CD14-positive monocyte (primary cell): ENCODE data around the gene PRUNE1. TPM values are rescaled to one million over a fixed set of nuclear protein-coding genes. Genes with fewer than 3 reads are reported as not detected.

Source experiments
- DNase-seq, 3 donors: peaks; one replicate each; pipeline ENCODE4 v3.0.0-alpha.2; 2011 to 2022
- H2AFZ ChIP-seq: 2 replicates; pipeline ENCODE4 v1.6.0; 2012; ENCODE audit warnings: mild to moderate bottlenecking, low read depth, low read length, inconsistent platforms; ENCODE audit not compliant: insufficient read depth, poor library complexity, severe bottlenecking
- H3K27ac ChIP-seq, 2 donors: 1 replicate in 1 of 2; 2 replicates in 1 of 2; pipeline ENCODE4 v1.5.1; 2012 to 2013; ENCODE audit warnings: low read length in 2 of 2, control low read depth in 1 of 2, inconsistent platforms in 1 of 2, low read depth in 1 of 2, mild to moderate bottlenecking in 1 of 2
- H3K27me3 ChIP-seq, 2 donors: one replicate each; pipeline versions ENCODE4 v1.6.0 to v1.6.1; 2011 to 2013; ENCODE audit warnings: low read length in 2 of 2; ENCODE audit not compliant: control insufficient read depth in 2 of 2, insufficient read depth in 2 of 2
- H3K36me3 ChIP-seq, 2 donors: replicated peaks in 1 of 2; 1 replicate in 1 of 2; 2 replicates in 1 of 2; pipeline versions ENCODE4 v1.5.1 to v1.6.1; 2012 to 2013; ENCODE audit warnings: low read length in 2 of 2, control low read depth in 1 of 2, inconsistent platforms in 1 of 2, mild to moderate bottlenecking in 1 of 2; ENCODE audit not compliant: insufficient read depth in 2 of 2, control insufficient read depth in 1 of 2
- H3K4me1 ChIP-seq, 2 donors: 1 replicate in 1 of 2; 2 replicates in 1 of 2; pipeline versions ENCODE4 v1.5.1 to v1.6.1; 2012 to 2013; ENCODE audit warnings: low read length in 2 of 2, control low read depth in 1 of 2, inconsistent platforms in 1 of 2, mild to moderate bottlenecking in 1 of 2, moderate library complexity in 1 of 2; ENCODE audit not compliant: insufficient read depth in 2 of 2, control insufficient read depth in 1 of 2
- H3K4me2 ChIP-seq: replicated peaks from 2 replicates; pipeline ENCODE3; 2012; ENCODE audit warnings: low read length, moderate library complexity, mild to moderate bottlenecking; ENCODE audit not compliant: poor library complexity, severe bottlenecking; ENCODE audit errors: extremely low read depth
- H3K4me3 ChIP-seq, 3 experiments: fragments of 200-600 bp in 1 of 3; sonication (generic) in 1 of 3; replicated peaks in 1 of 3; 1 replicate in 2 of 3; 2 replicates in 1 of 3; pipeline ENCODE4 v1.5.1; 2011 to 2013; ENCODE audit warnings: low read length in 3 of 3, mild to moderate bottlenecking in 3 of 3, control low read depth in 2 of 3, low read depth in 2 of 3, inconsistent platforms in 1 of 3, moderate library complexity in 1 of 3
- H3K79me2 ChIP-seq: 2 replicates; pipeline ENCODE4 v1.6.0; 2012; ENCODE audit warnings: mild to moderate bottlenecking, control low read depth, inconsistent platforms, low read length, moderate library complexity; ENCODE audit not compliant: insufficient read depth
- H3K9ac ChIP-seq: 2 replicates; pipeline ENCODE4 v1.6.0; 2017; ENCODE audit warnings: low read length, mild to moderate bottlenecking; ENCODE audit not compliant: insufficient read depth, poor library complexity, severe bottlenecking
- H3K9me3 ChIP-seq, 2 donors: replicated peaks in 1 of 2; 1 replicate in 1 of 2; 2 replicates in 1 of 2; pipeline versions ENCODE4 v1.5.1 to v1.6.1; 2012 to 2013; ENCODE audit warnings: low read length in 2 of 2, control low read depth in 1 of 2; ENCODE audit not compliant: control insufficient read depth in 1 of 2, insufficient read depth in 1 of 2
- H4K20me1 ChIP-seq: 2 replicates; pipeline ENCODE4 v1.6.0; 2012; ENCODE audit warnings: mild to moderate bottlenecking, low read length, control low read depth, moderate library complexity; ENCODE audit not compliant: insufficient read depth
- H3K27ac Mint-ChIP-seq, 7 donors: one replicate each; pipeline ENCODE4 v1.8.0; 2020; ENCODE audit warnings: mild to moderate bottlenecking in 7 of 7, mixed read lengths in 7 of 7, moderate library complexity in 6 of 7, inconsistent platforms in 2 of 7
- H3K27me3 Mint-ChIP-seq, 3 donors: one replicate each; pipeline ENCODE4 v1.8.0; 2021 to 2022; ENCODE audit warnings: low read depth in 3 of 3, mild to moderate bottlenecking in 3 of 3, mixed read lengths in 3 of 3, moderate library complexity in 3 of 3, inconsistent platforms in 1 of 3
- H3K36me3 Mint-ChIP-seq, 2 donors: one replicate each; pipeline ENCODE4 v1.8.0; 2020; ENCODE audit warnings: mixed read lengths in 2 of 2, inconsistent platforms in 1 of 2, mild to moderate bottlenecking in 1 of 2
- H3K4me1 Mint-ChIP-seq: one replicate; pipeline ENCODE4 v1.8.0; 2020; ENCODE audit warnings: mild to moderate bottlenecking, mixed read lengths
- H3K4me3 Mint-ChIP-seq, 2 donors: one replicate each; pipeline ENCODE4 v1.8.0; 2020; ENCODE audit warnings: mild to moderate bottlenecking in 2 of 2, mixed read lengths in 2 of 2, moderate library complexity in 1 of 2
- H3K9me3 Mint-ChIP-seq, 7 donors: one replicate each; pipeline ENCODE4 v1.8.0; 2020 to 2022; ENCODE audit warnings: mixed read lengths in 7 of 7, mild to moderate bottlenecking in 6 of 7, moderate library complexity in 6 of 7, inconsistent platforms in 2 of 7
- WGBS: methylation state at CpG from one replicate; pipeline ENCODE4 v1.1.5; 2013; ENCODE audit warnings: missing lambda C conversion rate; ENCODE audit not compliant: insufficient coverage; 5-methylcytosine and 5-hydroxymethylcytosine counted together
- intact Hi-C, 2 donors: fragments of 100-400 bp; cut with micrococcal nuclease; formaldehyde crosslinking; loops; one replicate each; pipeline versions ENCODE4 v1.15.0 to v1.15.1; 2023
- polyA plus RNA-seq, 3 donors: library from polyadenylated mRNA; depleted of rRNA in 1 of 3; unstranded in 2 of 3; stranded (reverse) in 1 of 3; fragments of 300-500 nt in 2 of 3; fragments of >200 nt in 1 of 3; fragmentation: Illumina TruSeq in 2 of 3; gene quantifications; 1 replicate in 2 of 3; 2 replicates in 1 of 3; pipeline ENCODE4 v1.2.3, GENCODE V29; 2012 to 2021
- TF ChIP-seq, protein P1 (sequence below): fragments of 200-600 bp; IDR thresholded peaks from one replicate; pipeline ENCODE4 v1.8.0; 2022; ENCODE audit warnings: antibody characterized with exemption, mild to moderate bottlenecking

PRUNE1 gene
- polyA plus RNA-seq, 3 donors, result 8.4 to 22.8 (median 22.6) TPM

DNA sequence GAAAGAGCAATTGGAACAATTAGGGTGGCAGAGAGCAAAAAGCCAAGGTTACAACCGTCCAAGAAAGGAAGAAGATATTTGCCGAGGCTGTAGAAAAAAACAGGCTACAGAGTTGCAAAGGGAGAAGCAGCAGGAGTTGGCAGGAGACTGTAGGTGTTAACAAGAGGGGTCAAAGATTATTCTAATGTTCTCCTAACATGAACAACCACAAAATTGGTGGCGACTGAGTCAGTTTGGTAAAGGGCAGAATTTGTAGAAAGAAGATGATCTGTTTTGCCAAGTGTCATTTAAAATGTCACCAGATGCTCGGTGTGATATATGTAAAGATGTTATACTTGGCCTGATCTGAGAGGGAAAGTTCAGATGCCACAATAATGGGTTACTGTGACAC, 401 bp upstream of the PRUNE1 start:
- Histone ChIP-seq H3K36me3 (peaks cover 0 to 2% of the 10 kb centered on the region in 2 donors), H3K9me3 (no peaks in the 10 kb centered on the region), H3K27ac (peak overlapping the region; percentile 89 to 95), H3K4me1 (peaks cover 57 to 64% of the 10 kb centered on the region in 2 donors), H3K4me3 (peak overlapping the region; percentile 4 to 88 (median 78)), H3K79me2 (peaks cover 66% of the 10 kb centered on the region), H3K27me3 (no peaks in the 10 kb centered on the region), H4K20me1 (no peaks in the 10 kb centered on the region), H2AFZ (peak overlapping the region; percentile 41), H3K4me2 (peak overlapping the region; percentile 89), H3K9ac (peak overlapping the region; percentile 87)
- no peaks in the 10 kb centered on the region for H3K9me3 Mint-ChIP-seq
- peaks cover 0 to 10% (median 0%) of the 10 kb centered on the region in 3 donors for H3K27me3 Mint-ChIP-seq
- H3K36me3 Mint-ChIP-seq, result peaks cover 4 to 10% of the 10 kb centered on the region in 2 donors
- H3K27ac Mint-ChIP-seq, result peak overlapping the region; percentile 98 to 99 (median 99)
- 22% methylated on average over 2 of the region's 4 CpGs for WGBS
- TF ChIP-seq, protein P1, sequence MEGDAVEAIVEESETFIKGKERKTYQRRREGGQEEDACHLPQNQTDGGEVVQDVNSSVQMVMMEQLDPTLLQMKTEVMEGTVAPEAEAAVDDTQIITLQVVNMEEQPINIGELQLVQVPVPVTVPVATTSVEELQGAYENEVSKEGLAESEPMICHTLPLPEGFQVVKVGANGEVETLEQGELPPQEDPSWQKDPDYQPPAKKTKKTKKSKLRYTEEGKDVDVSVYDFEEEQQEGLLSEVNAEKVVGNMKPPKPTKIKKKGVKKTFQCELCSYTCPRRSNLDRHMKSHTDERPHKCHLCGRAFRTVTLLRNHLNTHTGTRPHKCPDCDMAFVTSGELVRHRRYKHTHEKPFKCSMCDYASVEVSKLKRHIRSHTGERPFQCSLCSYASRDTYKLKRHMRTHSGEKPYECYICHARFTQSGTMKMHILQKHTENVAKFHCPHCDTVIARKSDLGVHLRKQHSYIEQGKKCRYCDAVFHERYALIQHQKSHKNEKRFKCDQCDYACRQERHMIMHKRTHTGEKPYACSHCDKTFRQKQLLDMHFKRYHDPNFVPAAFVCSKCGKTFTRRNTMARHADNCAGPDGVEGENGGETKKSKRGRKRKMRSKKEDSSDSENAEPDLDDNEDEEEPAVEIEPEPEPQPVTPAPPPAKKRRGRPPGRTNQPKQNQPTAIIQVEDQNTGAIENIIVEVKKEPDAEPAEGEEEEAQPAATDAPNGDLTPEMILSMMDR, result no peak
- H3K4me1 Mint-ChIP-seq, result peaks cover 67% of the 10 kb centered on the region
- DNase-seq, result no peak
- peak overlapping the region; percentile 84 to 97 for H3K4me3 Mint-ChIP-seq
- intact Hi-C loops, result loop anchor here (5.0 to 10.0 kb wide), 6 partner anchors 36 to 159 kb away; partner anchors contain the start of genes LYSMD1 (in 2 of the 2), SCNM1 (in 2 of the 2), ARNT (in 1 of the 2) and CDC42SE1 (in 1 of the 2)

DNA sequence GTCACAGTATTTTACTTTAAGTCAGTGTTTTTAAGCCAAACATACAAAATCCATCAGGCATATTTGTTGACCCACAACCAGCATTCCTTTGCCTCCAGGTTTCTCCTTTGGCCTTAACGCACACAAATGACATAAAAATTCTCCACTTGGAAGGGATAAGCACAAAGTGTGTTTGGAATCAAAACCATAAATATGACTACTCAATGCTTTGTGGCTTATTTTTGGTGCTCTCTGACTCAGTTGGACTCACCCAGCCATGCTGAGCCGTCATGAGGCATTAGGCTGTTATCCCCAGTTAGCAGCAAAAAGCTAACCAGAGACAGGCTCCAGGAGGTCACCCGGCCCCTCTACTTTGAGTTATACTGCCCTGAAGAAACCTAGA, 948 bp downstream of the PRUNE1 start:
- WGBS, result 88% methylated on average over 2 of the region's 3 CpGs
- H3K27ac Mint-ChIP-seq, result peak overlapping the region; percentile 97 to 99 (median 99)
- H3K4me3 Mint-ChIP-seq, result peak overlapping the region; percentile 97 to 98
- no peaks in the 10 kb centered on the region for H3K9me3 Mint-ChIP-seq
- no peak for DNase-seq
- H3K4me1 ChIP-seq, result peaks cover 44 to 50% of the 10 kb centered on the region in 2 donors
- H3K4me3 ChIP-seq, result peak overlapping the region in 2 of 3 experiments; percentile 73 to 88
- peak overlapping the region; percentile 93 for H2AFZ ChIP-seq
- H3K9ac ChIP-seq, result peak overlapping the region; percentile 87
- peaks cover 53% of the 10 kb centered on the region for H3K4me1 Mint-ChIP-seq
- no peaks in the 10 kb centered on the region for H3K9me3 ChIP-seq
- H3K36me3 ChIP-seq, result peaks cover 0 to 9% of the 10 kb centered on the region in 2 donors
- H3K27ac ChIP-seq, result peak overlapping the region in 1 of 2 donors; percentile 95
- peaks cover 53% of the 10 kb centered on the region for H3K79me2 ChIP-seq
- H3K4me2 ChIP-seq, result peak overlapping the region; percentile 89
- intact Hi-C loops, result loop anchor here (5.0 to 10.0 kb wide), 6 partner anchors 37 to 158 kb away; partner anchors contain the start of genes LYSMD1 (in 2 of the 2), SCNM1 (in 2 of the 2), ARNT (in 1 of the 2) and CDC42SE1 (in 1 of the 2)
- H3K36me3 Mint-ChIP-seq, result peaks cover 4 to 10% of the 10 kb centered on the region in 2 donors
- H4K20me1 ChIP-seq, result no peaks in the 10 kb centered on the region
- TF ChIP-seq, protein P1, result no peak
- no peaks in the 10 kb centered on the region for H3K27me3 ChIP-seq
- peaks cover 0 to 10% (median 0%) of the 10 kb centered on the region in 3 donors for H3K27me3 Mint-ChIP-seq
